ENCODE measurements around the gene ARPP19.
"Not testable (repeated sequence)": the region's sequence is repeated elsewhere in the genome, so short reads cannot be mapped to it uniquely, and the experiment has no call there.

GRCh38 chr15:52575573-52575972, 6.7 kb upstream of the ARPP19 start:
- TF ChIP-seq, protein P1, sequence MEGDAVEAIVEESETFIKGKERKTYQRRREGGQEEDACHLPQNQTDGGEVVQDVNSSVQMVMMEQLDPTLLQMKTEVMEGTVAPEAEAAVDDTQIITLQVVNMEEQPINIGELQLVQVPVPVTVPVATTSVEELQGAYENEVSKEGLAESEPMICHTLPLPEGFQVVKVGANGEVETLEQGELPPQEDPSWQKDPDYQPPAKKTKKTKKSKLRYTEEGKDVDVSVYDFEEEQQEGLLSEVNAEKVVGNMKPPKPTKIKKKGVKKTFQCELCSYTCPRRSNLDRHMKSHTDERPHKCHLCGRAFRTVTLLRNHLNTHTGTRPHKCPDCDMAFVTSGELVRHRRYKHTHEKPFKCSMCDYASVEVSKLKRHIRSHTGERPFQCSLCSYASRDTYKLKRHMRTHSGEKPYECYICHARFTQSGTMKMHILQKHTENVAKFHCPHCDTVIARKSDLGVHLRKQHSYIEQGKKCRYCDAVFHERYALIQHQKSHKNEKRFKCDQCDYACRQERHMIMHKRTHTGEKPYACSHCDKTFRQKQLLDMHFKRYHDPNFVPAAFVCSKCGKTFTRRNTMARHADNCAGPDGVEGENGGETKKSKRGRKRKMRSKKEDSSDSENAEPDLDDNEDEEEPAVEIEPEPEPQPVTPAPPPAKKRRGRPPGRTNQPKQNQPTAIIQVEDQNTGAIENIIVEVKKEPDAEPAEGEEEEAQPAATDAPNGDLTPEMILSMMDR (IDR thresholded peaks at IDR 0.05): not testable (repeated sequence)
- TF ChIP-seq POLR2AphosphoS5 (IDR thresholded peaks at IDR 0.05); POLR2A (IDR thresholded peaks at IDR 0.05; ENCODE audit: low read depth); EP300 (IDR thresholded peaks at IDR 0.05): not testable (repeated sequence)
